Mesenteric fat pad (tissue), 1 donor: Measurements from ENCODE around the gene RAB11FIP2. TPM values are rescaled to one million over a fixed set of nuclear protein-coding genes. Genes with fewer than 3 reads are reported as not detected.

Experiments used
- DNase-seq: peaks from one replicate; pipeline ENCODE4 v3.0.0-alpha.2; 2020; ENCODE audit warnings: low spot score
- total RNA-seq: library from RNA; stranded (reverse); fragmentation: NEBNext Ultra II Directional; extraction: Animal tissue kit (Norgen Biotek cat#: 25700); gene quantifications from one replicate; pipeline ENCODE4 v1.2.1, GENCODE V29; 2021
- donor health status: DM: yes; HTN: yes; CAD: no.

Gene RAB11FIP2
- total RNA-seq, 1 donor from 2014 or later: 21.7 TPM

GRCh38 chr10:117987244-117987909, 59.4 kb downstream of the RAB11FIP2 start:
- no peak for DNase-seq

DNA sequence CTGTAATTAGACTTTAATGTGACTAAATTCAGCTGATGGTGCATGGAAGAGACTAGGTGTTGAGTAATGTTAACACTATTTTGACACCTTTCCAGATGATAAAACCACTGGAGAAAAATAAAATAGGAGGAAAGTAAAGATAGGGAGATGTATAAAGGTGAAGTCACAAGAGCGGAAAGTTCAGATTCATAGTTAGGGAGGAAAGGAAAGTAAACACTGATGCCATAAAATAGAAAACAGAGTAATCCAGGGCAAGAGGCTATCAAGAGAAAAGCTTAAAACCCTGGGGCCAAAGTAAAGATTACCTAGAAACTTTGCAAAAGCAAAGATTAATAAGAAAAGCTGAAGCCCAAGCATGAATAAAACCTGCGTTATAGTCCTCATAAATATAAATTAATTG, 62.8 kb downstream of the RAB11FIP2 start:
- DNase-seq: no peak

DNA sequence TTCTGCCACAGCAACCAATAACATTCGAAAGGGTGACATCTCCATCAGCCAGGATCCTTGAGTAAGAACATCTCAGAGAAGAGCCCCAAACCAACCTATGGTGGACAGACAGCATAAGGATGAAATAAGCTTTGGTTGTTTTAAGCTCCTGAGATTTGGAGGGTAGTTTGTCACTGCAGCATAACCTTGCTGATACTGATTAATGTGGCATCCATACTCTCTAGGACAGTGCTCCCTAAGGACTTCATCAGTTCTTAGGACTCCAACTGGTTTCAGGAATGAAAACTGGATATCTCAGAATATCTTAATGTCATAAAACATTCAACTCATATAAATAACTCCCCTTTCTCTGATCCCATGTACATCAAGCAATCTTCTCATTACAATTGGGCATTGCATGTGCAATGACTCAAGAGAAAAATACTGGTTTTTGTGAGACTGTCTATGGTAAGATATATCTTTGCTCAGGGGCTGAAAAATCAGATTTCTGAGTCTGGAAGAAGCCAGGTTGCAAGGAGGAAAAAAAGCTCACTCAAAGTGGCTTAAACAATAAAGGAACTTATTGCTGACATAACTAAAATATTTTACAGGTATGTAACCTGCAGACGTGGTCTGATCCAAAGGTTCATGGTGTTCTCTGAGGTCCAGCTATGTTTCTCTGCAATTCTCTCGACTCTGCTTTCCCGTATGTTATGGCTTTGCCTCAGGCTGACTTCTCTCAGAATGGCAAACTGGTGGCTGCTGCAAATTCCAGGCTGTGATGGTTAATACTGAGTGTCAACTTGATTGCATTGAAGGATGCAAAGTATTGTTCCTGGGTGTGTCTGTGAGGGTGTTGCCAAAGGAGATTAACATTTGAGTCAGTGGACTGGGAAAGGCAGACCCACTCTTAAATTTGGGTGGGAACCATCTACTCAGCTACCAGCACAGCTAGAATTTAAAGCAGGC, 65.7 kb downstream of the RAB11FIP2 start:
- no peak for DNase-seq

DNA sequence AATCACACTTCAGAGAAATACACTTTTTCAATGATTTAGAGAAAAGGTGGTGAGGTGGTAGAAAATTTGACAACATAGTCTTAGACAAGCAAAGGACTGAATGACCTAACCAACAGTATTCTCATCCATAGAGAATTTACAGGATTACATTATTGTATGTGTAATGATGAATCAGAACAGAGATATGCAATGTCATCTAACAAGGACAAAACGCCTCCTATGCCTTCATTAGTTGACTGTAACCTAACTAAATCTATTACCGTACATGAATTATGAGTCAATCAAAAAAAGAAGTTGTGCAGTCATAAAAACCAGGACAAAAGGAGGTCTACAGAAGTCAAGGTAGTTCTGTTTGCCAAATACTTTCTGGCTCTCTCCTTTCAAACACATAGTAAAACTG, 66.5 kb downstream of the RAB11FIP2 start:
- no peak for DNase-seq

DNA sequence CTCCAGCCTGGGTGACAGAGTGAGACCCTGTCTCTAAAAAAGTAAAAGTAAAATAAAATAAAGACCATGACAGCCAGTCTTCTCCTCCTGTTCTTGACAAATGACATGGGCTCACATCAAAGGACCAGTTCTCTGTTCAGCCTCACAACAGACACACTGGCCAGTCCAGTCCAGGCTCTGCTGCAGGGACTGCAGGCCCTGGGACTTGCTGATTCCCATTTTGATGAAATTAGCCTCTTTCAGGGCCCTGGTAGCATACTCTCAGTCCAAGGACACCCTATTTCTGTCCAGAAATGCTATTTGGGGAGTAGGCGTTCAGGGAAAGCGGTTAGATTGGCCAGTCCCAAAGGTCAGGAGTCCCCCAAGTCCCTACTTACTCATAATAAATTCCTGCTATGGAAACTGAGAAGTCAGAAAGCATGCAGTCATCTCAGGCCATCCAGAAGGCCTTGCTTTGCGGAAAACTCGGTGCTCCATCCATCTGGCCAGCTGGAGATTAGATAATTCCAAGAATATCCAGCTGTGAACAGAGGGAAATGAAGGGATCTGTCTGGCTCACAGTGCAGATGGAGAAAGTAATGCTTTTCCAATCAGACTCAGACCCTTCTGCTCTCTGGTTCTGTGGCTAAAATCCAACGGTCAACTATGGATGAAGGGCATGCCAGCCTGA, 74.4 kb downstream of the RAB11FIP2 start:
- DNase-seq: no peak

GRCh38 chr10:117970962-117971361, 75.8 kb downstream of the RAB11FIP2 start:
- DNase-seq: no peak

GRCh38 chr10:117969592-117969991, 77.1 kb downstream of the RAB11FIP2 start:
- DNase-seq: no peak

DNA sequence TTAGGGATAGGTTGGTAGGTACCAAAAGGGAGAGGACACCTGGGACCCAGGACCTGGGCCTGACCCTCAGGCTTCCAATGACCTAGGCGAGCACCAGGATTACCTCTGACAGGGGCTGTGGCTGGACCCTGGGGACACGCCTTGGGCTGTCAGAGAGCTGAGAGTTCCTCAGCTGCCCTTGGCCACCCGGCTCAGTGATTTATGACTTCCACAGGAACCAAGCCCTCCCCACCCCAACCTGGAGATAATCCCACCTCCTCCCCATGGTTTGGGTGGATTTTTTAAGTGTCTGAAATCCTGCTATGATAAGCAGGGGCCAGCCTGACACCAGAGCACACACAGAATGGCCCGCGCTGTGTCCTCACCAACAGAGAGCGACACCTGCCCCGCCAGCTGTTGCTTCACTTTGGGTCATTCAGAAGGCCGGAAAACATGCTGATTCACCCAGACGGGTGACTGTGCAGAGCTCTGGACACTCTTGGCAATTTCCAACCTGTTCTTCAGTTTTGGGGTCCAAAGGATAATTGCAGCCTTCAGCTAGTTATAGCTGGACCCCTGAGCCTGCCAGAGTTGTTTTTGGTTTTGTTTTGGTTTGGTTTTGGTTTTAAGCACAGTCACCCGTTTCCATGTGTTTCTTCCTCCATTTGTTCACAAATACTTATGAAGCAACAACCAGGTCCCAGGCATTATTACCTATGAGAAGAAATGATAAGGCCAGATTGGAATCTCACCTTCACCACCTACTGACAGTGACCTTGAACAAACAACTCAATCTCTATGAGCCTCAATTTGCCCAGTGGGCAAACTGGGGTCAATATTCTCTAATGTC, 78.2 kb downstream of the RAB11FIP2 start:
- no peak for DNase-seq

DNA sequence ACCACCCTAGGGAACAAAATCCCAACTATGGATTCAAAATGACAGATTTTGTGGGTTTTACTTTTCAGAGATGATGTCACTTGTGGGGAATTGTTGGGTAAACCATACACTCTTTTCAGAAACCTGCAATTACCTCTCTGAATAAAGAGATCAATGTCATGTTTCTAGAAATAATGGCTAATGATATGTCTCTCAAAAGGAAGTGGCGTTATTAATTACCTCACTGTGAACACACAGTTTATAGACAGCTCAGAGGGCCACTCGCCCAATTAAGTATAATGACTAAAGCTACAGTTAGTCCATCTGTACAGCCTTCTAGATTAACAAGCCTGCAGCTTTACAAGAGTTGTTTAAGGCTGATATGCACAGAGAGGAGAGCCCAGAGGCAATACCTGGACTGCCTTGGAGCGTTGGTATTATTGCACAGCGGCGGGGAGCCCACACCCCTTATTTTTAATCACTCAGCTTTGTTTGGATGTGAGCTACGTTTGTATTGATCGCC, 79.5 kb downstream of the RAB11FIP2 start:
- DNase-seq: no peak

DNA sequence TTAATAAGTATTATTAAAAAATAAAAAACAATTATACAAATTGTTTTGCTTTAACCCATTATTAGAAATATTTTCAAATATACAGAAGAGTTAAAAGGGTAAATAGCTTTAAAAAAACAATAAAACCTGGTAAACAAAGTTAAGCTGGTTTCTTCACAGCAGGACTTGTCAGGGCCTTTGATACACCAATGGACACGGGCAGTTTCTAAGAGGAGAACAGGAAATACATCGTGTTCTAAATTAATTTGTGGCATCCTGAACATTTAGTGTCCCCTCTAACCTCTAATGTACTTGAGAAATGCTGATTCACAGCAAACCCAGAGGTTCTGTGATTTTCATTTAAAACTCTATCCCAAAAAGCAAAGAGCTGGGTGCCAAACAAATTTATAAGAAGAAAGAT, 80.8 kb downstream of the RAB11FIP2 start:
- no peak for DNase-seq

- DNase-seq: no peak
Observed at GRCh38 chr10:117964536-117964935, 82.2 kb downstream of the RAB11FIP2 start.

GRCh38 chr10:117960345-117960935, 86.3 kb downstream of the RAB11FIP2 start:
- no peak for DNase-seq

DNA sequence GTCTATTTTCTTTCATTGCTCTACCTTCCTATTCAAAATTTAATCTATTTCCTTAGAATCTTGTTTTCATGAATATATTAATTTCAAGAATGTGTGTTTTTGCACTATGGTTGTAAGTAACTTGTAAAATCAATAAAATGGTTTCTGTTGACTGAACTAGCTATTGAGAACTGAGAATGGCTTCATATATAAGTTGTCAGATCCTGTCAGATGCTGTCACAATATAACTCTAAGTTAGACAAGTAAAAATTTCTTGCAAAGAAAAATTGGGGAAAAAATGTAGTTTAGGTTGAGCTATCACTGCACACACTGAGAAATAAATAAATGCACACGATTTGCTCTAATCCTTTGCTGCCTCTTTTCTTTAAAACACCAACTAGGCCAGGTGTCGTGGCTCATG, 89.8 kb downstream of the RAB11FIP2 start:
- no peak for DNase-seq

DNA sequence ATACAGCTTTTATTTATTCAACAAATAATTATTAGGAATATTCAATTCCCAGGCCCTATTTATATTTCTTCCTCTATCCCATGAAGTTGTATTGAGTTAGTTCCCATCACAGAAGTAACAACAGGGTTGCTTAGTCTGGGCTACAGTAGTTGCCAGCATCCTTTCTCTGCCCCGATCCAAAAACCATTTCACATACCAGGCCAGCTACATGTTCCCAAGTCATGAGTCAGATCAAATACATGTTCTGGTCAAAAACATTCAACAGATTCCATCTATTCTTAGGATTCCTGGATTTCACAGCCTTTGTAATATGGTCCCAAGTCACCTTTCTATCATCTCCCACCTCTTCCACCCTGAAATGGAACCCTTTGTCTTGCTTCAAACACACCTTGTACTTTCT, 91.6 kb downstream of the RAB11FIP2 start:
- no peak for DNase-seq
